ENCODE results near the gene DAPK1.

DAPK1 gene

GRCh38 chr9:87686520-87687090, 188.9 kb downstream of the DAPK1 start:
- no peak for DNase-seq (ENCODE audit: low read depth)

GRCh38 chr9:87687207-87687606, 189.5 kb downstream of the DAPK1 start:
- DNase-seq (ENCODE audit: low read depth): no peak

- DNase-seq (ENCODE audit: low read depth): no peak
Observed at GRCh38 chr9:87694236-87694755, 196.6 kb downstream of the DAPK1 start.

- DNase-seq (ENCODE audit: low read depth): no peak
Observed at GRCh38 chr9:87695523-87695922, 197.9 kb downstream of the DAPK1 start.

- no peak for DNase-seq (ENCODE audit: low read depth)
Observed at GRCh38 chr9:87696641-87697040, 199.0 kb downstream of the DAPK1 start.

- DNase-seq (ENCODE audit: low read depth): no peak
Observed at GRCh38 chr9:87698069-87698809, 200.6 kb downstream of the DAPK1 start.

- no peak for DNase-seq (ENCODE audit: low read depth)
Observed at GRCh38 chr9:87699835-87700234, 202.2 kb downstream of the DAPK1 start.

GRCh38 chr9:87701491-87701890, 203.8 kb downstream of the DAPK1 start:
- no peak for DNase-seq (ENCODE audit: low read depth)

GRCh38 chr9:87701931-87702421, 204.3 kb downstream of the DAPK1 start:
- DNase-seq (ENCODE audit: low read depth): no peak

- no peak for DNase-seq (ENCODE audit: low read depth)
Observed at GRCh38 chr9:87702921-87703320, 205.3 kb downstream of the DAPK1 start.

GRCh38 chr9:87703636-87704276, 206.1 kb downstream of the DAPK1 start:
- no peak for DNase-seq (ENCODE audit: low read depth)

- no peak for DNase-seq (ENCODE audit: low read depth)
Observed at GRCh38 chr9:87704342-87704741, 206.7 kb downstream of the DAPK1 start.

GRCh38 chr9:87706066-87706739, 208.5 kb downstream of the DAPK1 start:
- no peak for DNase-seq (ENCODE audit: low read depth)

GRCh38 chr9:87707805-87708506, 210.3 kb downstream of the DAPK1 start:
- DNase-seq (ENCODE audit: low read depth): no peak

GRCh38 chr9:87708546-87708945, 210.9 kb downstream of the DAPK1 start:
- DNase-seq (ENCODE audit: low read depth): no peak

GRCh38 chr9:87708986-87709728, 211.5 kb downstream of the DAPK1 start:
- peak; percentile 8 for DNase-seq (ENCODE audit: low read depth)

GRCh38 chr9:87710443-87710842, 212.8 kb downstream of the DAPK1 start:
- no peak for DNase-seq (ENCODE audit: low read depth)

GRCh38 chr9:87711857-87712800, 214.5 kb downstream of the DAPK1 start:
- no peak for DNase-seq (ENCODE audit: low read depth)

- no peak for DNase-seq (ENCODE audit: low read depth)
Observed at GRCh38 chr9:87712801-87713277, 215.2 kb downstream of the DAPK1 start.

Data from activated T-cell treated with anti-CD3 and anti-CD28 coated beads for 24 hours (primary cell).